Glutamatergic neuron (in vitro differentiated cells): ENCODE measurements around the gene EXT2. TPM values are rescaled to one million over a fixed set of nuclear protein-coding genes. Genes with fewer than 3 reads are reported as not detected.

Source experiments
- DNase-seq: peaks from one replicate; pipeline ENCODE4 v3.0.0; 2022
- H3K27ac Mint-ChIP-seq: one replicate; pipeline ENCODE4 v1.8.0; 2020; ENCODE audit warnings: mild to moderate bottlenecking, mixed read lengths, inconsistent platforms; ENCODE audit not compliant: unreplicated experiment
- H3K27me3 Mint-ChIP-seq: one replicate; pipeline ENCODE4 v1.8.0; 2020; ENCODE audit warnings: mild to moderate bottlenecking, moderate library complexity, mixed read lengths, inconsistent platforms; ENCODE audit not compliant: unreplicated experiment
- H3K36me3 Mint-ChIP-seq: one replicate; pipeline ENCODE4 v1.8.0; 2020; ENCODE audit warnings: mild to moderate bottlenecking, mixed read lengths, inconsistent platforms; ENCODE audit not compliant: unreplicated experiment
- H3K4me1 Mint-ChIP-seq: one replicate; pipeline ENCODE4 v1.8.0; 2020; ENCODE audit warnings: mild to moderate bottlenecking, low read depth, mixed read lengths, inconsistent platforms; ENCODE audit not compliant: unreplicated experiment
- H3K4me3 Mint-ChIP-seq: one replicate; pipeline ENCODE4 v1.8.0; 2020; ENCODE audit warnings: mild to moderate bottlenecking, mixed read lengths, inconsistent platforms; ENCODE audit not compliant: unreplicated experiment
- H3K9me3 Mint-ChIP-seq: one replicate; pipeline ENCODE4 v1.8.0; 2020; ENCODE audit warnings: mild to moderate bottlenecking, moderate library complexity, mixed read lengths, inconsistent platforms; ENCODE audit not compliant: unreplicated experiment
- CTCF ChIP-seq: fragments of 200-600 bp; sonication (generic); IDR thresholded peaks from one replicate; pipeline ENCODE4 v1.5.0; 2021; ENCODE audit not compliant: partially characterized antibody, unreplicated experiment
- total RNA-seq: library from RNA; stranded (reverse); fragmentation: NEBNext Ultra II Directional; extraction: Animal tissue kit (Norgen Biotek cat#: 25700); gene quantifications from one replicate; pipeline ENCODE4 v1.2.1, GENCODE V29; 2021; ENCODE audit not compliant: unreplicated experiment

EXT2 gene
- total RNA-seq, 1 donor from 2014 or later = 46.3 TPM

- H3K4me3 Mint-ChIP-seq = no peak overlapping the region
- no peak for DNase-seq
- H3K27me3 Mint-ChIP-seq = peaks cover 3% of the 10 kb centered on the region
- no peak overlapping the region for H3K27ac Mint-ChIP-seq
- peaks cover 4% of the 10 kb centered on the region for H3K9me3 Mint-ChIP-seq
- peaks cover 5% of the 10 kb centered on the region for H3K4me1 Mint-ChIP-seq
- TF ChIP-seq CTCF = no peak
- no peaks in the 10 kb centered on the region for H3K36me3 Mint-ChIP-seq
Measured at GRCh38 chr11:44275241-44275640, 179.8 kb downstream of the EXT2 start.

- DNase-seq = no peak
- Mint-ChIP-seq H3K27me3 (peaks cover 3% of the 10 kb centered on the region), H3K4me1 (peaks cover 5% of the 10 kb centered on the region), H3K9me3 (peaks cover 4% of the 10 kb centered on the region), H3K36me3 (no peaks in the 10 kb centered on the region), H3K27ac (no peak overlapping the region), H3K4me3 (no peak overlapping the region)
- no peak for TF ChIP-seq CTCF
Measured at GRCh38 chr11:44275961-44276550, 180.6 kb downstream of the EXT2 start.

- no peak for DNase-seq
- H3K36me3 Mint-ChIP-seq = no peaks in the 10 kb centered on the region
- no peak overlapping the region for H3K27ac Mint-ChIP-seq
- TF ChIP-seq CTCF = no peak
- H3K27me3 Mint-ChIP-seq = peaks cover 3% of the 10 kb centered on the region
- H3K4me1 Mint-ChIP-seq = peaks cover 5% of the 10 kb centered on the region
- H3K4me3 Mint-ChIP-seq = no peak overlapping the region
- H3K9me3 Mint-ChIP-seq = no peaks in the 10 kb centered on the region
Measured at GRCh38 chr11:44277196-44278090, 182.0 kb downstream of the EXT2 start.

- no peak for TF ChIP-seq CTCF
- H3K9me3 Mint-ChIP-seq = no peaks in the 10 kb centered on the region
- no peak overlapping the region for H3K27ac Mint-ChIP-seq
- no peak for DNase-seq
- H3K4me1 Mint-ChIP-seq = no peaks in the 10 kb centered on the region
- H3K4me3 Mint-ChIP-seq = no peak overlapping the region
- H3K36me3 Mint-ChIP-seq = no peaks in the 10 kb centered on the region
- H3K27me3 Mint-ChIP-seq = peaks cover 5% of the 10 kb centered on the region
Measured at GRCh38 chr11:44279483-44279882, 184.0 kb downstream of the EXT2 start.

GRCh38 chr11:44280257-44280656 is 184.8 kb downstream of the EXT2 start:
- Mint-ChIP-seq H3K36me3 (no peaks in the 10 kb centered on the region), H3K27ac (no peak overlapping the region), H3K27me3 (peaks cover 5% of the 10 kb centered on the region), H3K9me3 (no peaks in the 10 kb centered on the region), H3K4me3 (no peak overlapping the region), H3K4me1 (no peaks in the 10 kb centered on the region)
- TF ChIP-seq CTCF = no peak
- no peak for DNase-seq
